HepG2 (cell line): ENCODE measurements around the gene ICAM3. TPM values are rescaled to one million over a fixed set of nuclear protein-coding genes. Genes with fewer than 3 reads are reported as not detected.
A peak's percentile ranks its signal among the peaks of the same experiment; 100 is the strongest.

Source experiments
- ATAC-seq: fragments of 200-7000 bp; cut with Tn5 transposase; 3 replicates; pipeline ENCODE4 v1.9.1; 2020; ENCODE audit warnings: mild to moderate bottlenecking, moderate library complexity
- BruUV-seq: library from RNA; stranded (reverse); fragments of 400-500 nt; replicated peaks from 2 replicates; lab custom pipeline; 2021; lab: Mats Ljungman, UMichigan
- CTCF ChIA-PET: fragments of 300-600 bp; formaldehyde crosslinking; extraction: SDS; loops from one replicate; lab custom pipeline; 2021; ENCODE audit warnings: low total read pairs, inconsistent platforms, low intra/inter-chr PET ratio; lab: Yijun Ruan, JAX
- POLR2A ChIA-PET: fragments of 350-600 bp; sonication (Branson Sonifier 250); formaldehyde crosslinking; loops from one replicate; lab custom pipeline; 2020; ENCODE audit warnings: antibody characterized with exemption, inconsistent platforms; lab: Yijun Ruan, JAX
- DNase-seq: peaks from one replicate; pipeline ENCODE4 v3.0.0-alpha.2; 2015; ENCODE audit warnings: low spot score
- FAIRE-seq: peaks from 3 replicates; lab custom pipeline; 2011; peaks lifted over from hg19 to GRCh38; lab: Jason Lieb, UNC
- H2AFZ ChIP-seq: one replicate; pipeline ENCODE4 v1.6.1; 2011; ENCODE audit warnings: low read length, inconsistent platforms
- H3K27ac ChIP-seq: fragments of 300-600 bp; 3 replicates; pipeline ENCODE4 v1.8.0; 2011; ENCODE audit warnings: mixed run types, mild to moderate bottlenecking, mixed read lengths, low read length, inconsistent platforms; ENCODE audit not compliant: insufficient read depth; ENCODE audit errors: extremely low read length
- H3K27me3 ChIP-seq, 2 experiments: fragments of 200-600 bp in 1 of 2; 2 replicates in 1 of 2; 3 replicates in 1 of 2; pipeline versions ENCODE4 v1.6.0 to v1.8.0; 2011; ENCODE audit warnings: low read length in 2 of 2, mild to moderate bottlenecking in 2 of 2, moderate library complexity in 2 of 2, inconsistent platforms in 1 of 2; ENCODE audit not compliant: insufficient read depth in 2 of 2, control insufficient read depth in 1 of 2
- H3K36me3 ChIP-seq, 2 experiments: fragments of 200-600 bp in 1 of 2; replicated peaks in 1 of 2; 2 replicates in 1 of 2; 3 replicates in 1 of 2; pipeline versions ENCODE4 v1.5.1 to v1.8.0; 2011; ENCODE audit warnings: low read length in 2 of 2, inconsistent platforms in 1 of 2; ENCODE audit not compliant: insufficient read depth in 2 of 2, control insufficient read depth in 1 of 2
- H3K4me1 ChIP-seq: 2 replicates; pipeline ENCODE4 v1.5.1; 2012; ENCODE audit warnings: low read length, inconsistent platforms; ENCODE audit not compliant: insufficient read depth
- H3K4me2 ChIP-seq: 2 replicates; pipeline ENCODE4 v1.6.0; 2011; ENCODE audit warnings: low read depth, low read length, inconsistent platforms
- H3K4me3 ChIP-seq, 3 experiments: fragments of 200-600 bp in 1 of 3; sonication (generic), shearing (Covaris generic) in 1 of 3; replicated peaks in 1 of 3; 2 replicates each; pipeline ENCODE4 v1.5.1; 2011 to 2016; ENCODE audit warnings: low read length in 3 of 3, inconsistent platforms in 2 of 3, low read depth in 2 of 3, mild to moderate bottlenecking in 2 of 3, control low read depth in 1 of 3, mixed read lengths in 1 of 3; ENCODE audit not compliant: insufficient read depth in 1 of 3
- H3K79me2 ChIP-seq: one replicate; pipeline ENCODE4 v1.6.1; 2011; ENCODE audit warnings: low read length, inconsistent platforms; ENCODE audit not compliant: insufficient read depth
- H3K9ac ChIP-seq: 2 replicates; pipeline ENCODE4 v1.6.0; 2011; ENCODE audit warnings: mild to moderate bottlenecking, low read depth, low read length, inconsistent platforms; ENCODE audit not compliant: insufficient read depth
- H3K9me3 ChIP-seq: 2 replicates; pipeline ENCODE4 v1.5.1; 2012; ENCODE audit warnings: mild to moderate bottlenecking, low read length
- H4K20me1 ChIP-seq: 2 replicates; pipeline ENCODE4 v1.6.0; 2011; ENCODE audit warnings: inconsistent platforms, mild to moderate bottlenecking, low read length, moderate library complexity; ENCODE audit not compliant: insufficient read depth
- AGO2 ChIP-seq: fragments of 200-400 bp; formaldehyde crosslinking; optimal IDR thresholded peaks from 2 replicates; pipeline ENCODE3; 2017; ENCODE audit warnings: mild to moderate bottlenecking, low read depth, low read length, moderate library complexity
- ARNT2 ChIP-seq: sonication (generic); formaldehyde crosslinking; IDR thresholded peaks from 2 replicates; pipeline ENCODE4 v1.8.0; 2022; ENCODE audit warnings: mild to moderate bottlenecking, low read depth, missing genetic modification reagents, moderate library complexity
- BCL6 ChIP-seq: IDR thresholded peaks from 2 replicates; pipeline ENCODE4 v1.6.1; 2016; ENCODE audit warnings: missing genetic modification reagents, missing compliant biosample characterization
- GLI4 ChIP-seq: sonication (generic); formaldehyde crosslinking; IDR thresholded peaks from 2 replicates; pipeline ENCODE4 v1.5.1; 2020; ENCODE audit warnings: missing genetic modification reagents, mild to moderate bottlenecking, moderate library complexity, borderline replicate concordance
- MED8 ChIP-seq: sonication (generic); formaldehyde crosslinking; IDR thresholded peaks from 2 replicates; pipeline ENCODE4 v1.8.1; 2023; ENCODE audit warnings: mild to moderate bottlenecking, missing genetic modification reagents; ENCODE audit not compliant: insufficient replicate concordance
- SOX13 ChIP-seq, 3 experiments: fragments of 450-650 bp in 1 of 3; sonication (generic) in 1 of 3; formaldehyde crosslinking in 1 of 3; IDR thresholded peaks in 2 of 3; conservative IDR thresholded peaks in 1 of 3; 2 replicates each; pipeline versions ENCODE4 v1.5.0 to v1.6.1; 2016 to 2020; ENCODE audit warnings: antibody characterized with exemption in 1 of 3, mild to moderate bottlenecking in 1 of 3, missing compliant biosample characterization in 1 of 3, missing genetic modification reagents in 1 of 3, moderate library complexity in 1 of 3
- ZNF629 ChIP-seq: sonication (generic); formaldehyde crosslinking; conservative IDR thresholded peaks from 2 replicates; pipeline ENCODE4 v1.5.0; 2020; ENCODE audit warnings: missing genetic modification reagents
- ZNF777 ChIP-seq: sonication (generic); formaldehyde crosslinking; IDR thresholded peaks from 2 replicates; pipeline ENCODE4 v1.4.0; 2020; ENCODE audit warnings: missing genetic modification reagents
- ZSCAN12 ChIP-seq: sonication (generic); formaldehyde crosslinking; IDR thresholded peaks from 2 replicates; pipeline ENCODE4 v1.9.0; 2021; ENCODE audit warnings: mild to moderate bottlenecking, missing genetic modification reagents
- WGBS: methylation state at CpG from one replicate; pipeline ENCODE4 v1.1.6; 2017; ENCODE audit warnings: low lambda C conversion rate; 5-methylcytosine and 5-hydroxymethylcytosine counted together
- in situ Hi-C: cut with HindIII; loops from 2 replicates; pipeline ENCODE4 v1.10.0; 2017; ENCODE audit warnings: low pct_unique_long_range_greater_than_20kb; ENCODE audit not compliant: extremely low pct_ligation_motif_present
- intact Hi-C: fragments of 100-400 bp; cut with micrococcal nuclease; formaldehyde crosslinking; loops from one replicate; pipeline ENCODE4 v1.10.0; 2022; ENCODE audit not compliant: unreplicated experiment
- polyA plus RNA-seq, 8 experiments: library from polyadenylated mRNA; depleted of rRNA in 3 of 8; stranded (reverse) in 7 of 8; unstranded in 1 of 8; fragments of >200 nt; fragmentation: Illumina TruSeq in 4 of 8; extraction: Trizol in 4 of 8; gene quantifications; 2 replicates each; pipeline versions ENCODE4 v1.2.1 to v1.2.3, GENCODE V29; 2011 to 2016; ENCODE audit warnings: low read depth in 4 of 8, missing spikeins in 1 of 8, mixed read lengths in 1 of 8; ENCODE audit not compliant: insufficient read depth in 1 of 8
- total RNA-seq, 5 experiments: library from RNA; depleted of rRNA; stranded (reverse); fragments of >200 nt; fragmentation: Illumina TruSeq; extraction: Trizol; gene quantifications; 2 replicates each; pipeline ENCODE4 v1.2.3, GENCODE V29; 2016; ENCODE audit warnings: low read depth in 1 of 5
- TF ChIP-seq, protein P1 (sequence below): sonication (generic); formaldehyde crosslinking; IDR thresholded peaks from 2 replicates; pipeline ENCODE4 v1.5.0; 2020; ENCODE audit warnings: missing genetic modification reagents
- TF ChIP-seq, protein P2 (sequence below): sonication (generic); formaldehyde crosslinking; IDR thresholded peaks from 2 replicates; pipeline ENCODE4 v1.9.0; 2021; ENCODE audit warnings: missing genetic modification reagents, borderline replicate concordance
- TF ChIP-seq, protein P3 (sequence below): sonication (generic); formaldehyde crosslinking; IDR thresholded peaks from 2 replicates; pipeline ENCODE4 v1.4.0; 2020; ENCODE audit warnings: missing genetic modification reagents, borderline replicate concordance

The ICAM3 gene
- total and polyA plus RNA-seq, 2 of the 13 experiments (the other 11 are each of a cell fraction or from before 2014, with no cell fraction given): 14.1 to 21.0 TPM

- TF ChIP-seq SOX13 (IDR thresholded peaks at IDR 0.05) (no peak), SOX13 (CRISPR knock-in tag; conservative IDR thresholded peaks at IDR 0.05 in 1 of 2, IDR thresholded peaks at IDR 0.05 in 1 of 2) (no peak), ZSCAN12 (CRISPR knock-in tag) (no peak), BCL6 (CRISPR knock-in tag) (no peak), ARNT2 (CRISPR knock-in tag) (no peak)
- TF ChIP-seq, protein P1, sequence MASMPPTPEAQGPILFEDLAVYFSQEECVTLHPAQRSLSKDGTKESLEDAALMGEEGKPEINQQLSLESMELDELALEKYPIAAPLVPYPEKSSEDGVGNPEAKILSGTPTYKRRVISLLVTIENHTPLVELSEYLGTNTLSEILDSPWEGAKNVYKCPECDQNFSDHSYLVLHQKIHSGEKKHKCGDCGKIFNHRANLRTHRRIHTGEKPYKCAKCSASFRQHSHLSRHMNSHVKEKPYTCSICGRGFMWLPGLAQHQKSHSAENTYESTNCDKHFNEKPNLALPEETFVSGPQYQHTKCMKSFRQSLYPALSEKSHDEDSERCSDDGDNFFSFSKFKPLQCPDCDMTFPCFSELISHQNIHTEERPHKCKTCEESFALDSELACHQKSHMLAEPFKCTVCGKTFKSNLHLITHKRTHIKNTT (CRISPR knock-in tag): no peak
Measured at GRCh38 chr19:10318807-10319682, 20.4 kb downstream of the ICAM3 start (continued).

- WGBS: 96% methylated on average over 14 of the region's 15 CpGs
- Histone ChIP-seq H2AFZ (no peak overlapping the region), H3K4me2 (no peak overlapping the region), H3K27me3 (no peaks in the 10 kb centered on the region; a peak in 1 of 5 replicates), H3K4me3 (no peak overlapping the region), H3K4me1 (peaks cover 17% of the 10 kb centered on the region), H4K20me1 (no peaks in the 10 kb centered on the region; the same call in 1 of the 2 replicates), H3K36me3 (peaks cover 24 to 50% of the 10 kb centered on the region in 2 experiments), H3K9me3 (no peaks in the 10 kb centered on the region), H3K79me2 (peaks cover 5% of the 10 kb centered on the region), H3K27ac (no peak overlapping the region), H3K9ac (no peak overlapping the region)
- POLR2A ChIA-PET: interaction anchor here (1.3 to 5.1 kb wide), 2 partner anchors 14 to 16 kb away, joined by 4 to 24 read pairs; partner anchors contain the start of gene RAVER1
- ATAC-seq: no peak
- in situ Hi-C loops: no loop called here
- no TSS peak for BruUV-seq
- CTCF ChIA-PET: no interaction called here
- intact Hi-C loops: no loop called here
- TF ChIP-seq ZNF777 (CRISPR knock-in tag) (no peak), GLI4 (CRISPR knock-in tag) (no peak), MED8 (CRISPR knock-in tag) (no peak), AGO2 (peak; percentile 49), ZNF629 (peak; percentile 73)
- TF ChIP-seq, protein P2, sequence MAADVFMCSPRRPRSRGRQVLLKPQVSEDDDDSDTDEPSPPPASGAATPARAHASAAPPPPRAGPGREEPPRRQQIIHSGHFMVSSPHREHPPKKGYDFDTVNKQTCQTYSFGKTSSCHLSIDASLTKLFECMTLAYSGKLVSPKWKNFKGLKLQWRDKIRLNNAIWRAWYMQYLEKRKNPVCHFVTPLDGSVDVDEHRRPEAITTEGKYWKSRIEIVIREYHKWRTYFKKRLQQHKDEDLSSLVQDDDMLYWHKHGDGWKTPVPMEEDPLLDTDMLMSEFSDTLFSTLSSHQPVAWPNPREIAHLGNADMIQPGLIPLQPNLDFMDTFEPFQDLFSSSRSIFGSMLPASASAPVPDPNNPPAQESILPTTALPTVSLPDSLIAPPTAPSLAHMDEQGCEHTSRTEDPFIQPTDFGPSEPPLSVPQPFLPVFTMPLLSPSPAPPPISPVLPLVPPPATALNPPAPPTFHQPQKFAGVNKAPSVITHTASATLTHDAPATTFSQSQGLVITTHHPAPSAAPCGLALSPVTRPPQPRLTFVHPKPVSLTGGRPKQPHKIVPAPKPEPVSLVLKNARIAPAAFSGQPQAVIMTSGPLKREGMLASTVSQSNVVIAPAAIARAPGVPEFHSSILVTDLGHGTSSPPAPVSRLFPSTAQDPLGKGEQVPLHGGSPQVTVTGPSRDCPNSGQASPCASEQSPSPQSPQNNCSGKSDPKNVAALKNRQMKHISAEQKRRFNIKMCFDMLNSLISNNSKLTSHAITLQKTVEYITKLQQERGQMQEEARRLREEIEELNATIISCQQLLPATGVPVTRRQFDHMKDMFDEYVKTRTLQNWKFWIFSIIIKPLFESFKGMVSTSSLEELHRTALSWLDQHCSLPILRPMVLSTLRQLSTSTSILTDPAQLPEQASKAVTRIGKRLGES (CRISPR knock-in tag): no peak
- TF ChIP-seq, protein P3, sequence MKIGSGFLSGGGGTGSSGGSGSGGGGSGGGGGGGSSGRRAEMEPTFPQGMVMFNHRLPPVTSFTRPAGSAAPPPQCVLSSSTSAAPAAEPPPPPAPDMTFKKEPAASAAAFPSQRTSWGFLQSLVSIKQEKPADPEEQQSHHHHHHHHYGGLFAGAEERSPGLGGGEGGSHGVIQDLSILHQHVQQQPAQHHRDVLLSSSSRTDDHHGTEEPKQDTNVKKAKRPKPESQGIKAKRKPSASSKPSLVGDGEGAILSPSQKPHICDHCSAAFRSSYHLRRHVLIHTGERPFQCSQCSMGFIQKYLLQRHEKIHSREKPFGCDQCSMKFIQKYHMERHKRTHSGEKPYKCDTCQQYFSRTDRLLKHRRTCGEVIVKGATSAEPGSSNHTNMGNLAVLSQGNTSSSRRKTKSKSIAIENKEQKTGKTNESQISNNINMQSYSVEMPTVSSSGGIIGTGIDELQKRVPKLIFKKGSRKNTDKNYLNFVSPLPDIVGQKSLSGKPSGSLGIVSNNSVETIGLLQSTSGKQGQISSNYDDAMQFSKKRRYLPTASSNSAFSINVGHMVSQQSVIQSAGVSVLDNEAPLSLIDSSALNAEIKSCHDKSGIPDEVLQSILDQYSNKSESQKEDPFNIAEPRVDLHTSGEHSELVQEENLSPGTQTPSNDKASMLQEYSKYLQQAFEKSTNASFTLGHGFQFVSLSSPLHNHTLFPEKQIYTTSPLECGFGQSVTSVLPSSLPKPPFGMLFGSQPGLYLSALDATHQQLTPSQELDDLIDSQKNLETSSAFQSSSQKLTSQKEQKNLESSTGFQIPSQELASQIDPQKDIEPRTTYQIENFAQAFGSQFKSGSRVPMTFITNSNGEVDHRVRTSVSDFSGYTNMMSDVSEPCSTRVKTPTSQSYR (CRISPR knock-in tag): no peak
- no peak for FAIRE-seq
- DNase-seq: no peak
Measured at GRCh38 chr19:10317857-10318462, 21.5 kb downstream of the ICAM3 start.
